H1 (cell line): ENCODE measurements around the gene ZNF518B. TPM values are rescaled to one million over a fixed set of nuclear protein-coding genes. Genes with fewer than 3 reads are reported as not detected.

ENCODE experiments used
- CTCF ChIA-PET: fragments of 300-600 bp; sonication (Branson Sonifier 250); formaldehyde crosslinking; loops from one replicate; lab custom pipeline; 2021; ENCODE audit not compliant: partially characterized antibody; lab: Charles Lee
- POLR2A ChIA-PET: fragments of 300-600 bp; sonication (Branson Sonifier 250); formaldehyde crosslinking; loops from one replicate; lab custom pipeline; 2021; ENCODE audit warnings: inconsistent platforms; ENCODE audit not compliant: partially characterized antibody; lab: Charles Lee
- DNase-seq, 2 experiments: peaks; one replicate each; pipeline versions ENCODE4 v3.0.0 to v3.0.0-alpha.2; 2010 to 2022; ENCODE audit warnings: low spot score in 2 of 2, low read depth in 1 of 2, mixed read lengths in 1 of 2
- FAIRE-seq: peaks from 2 replicates; lab custom pipeline; 2011; peaks lifted over from hg19 to GRCh38; lab: Jason Lieb, UNC
- H2AFZ ChIP-seq: 2 replicates; pipeline ENCODE4 v1.8.1; 2012; ENCODE audit warnings: low read length, inconsistent platforms
- H2AK5ac ChIP-seq: 2 replicates; pipeline ENCODE4 v1.6.1; 2013; ENCODE audit warnings: low read depth, low read length
- H2BK120ac ChIP-seq: replicated peaks from 2 replicates; pipeline ENCODE3; 2013; ENCODE audit warnings: low read depth, low read length, inconsistent platforms
- H2BK12ac ChIP-seq: 2 replicates; pipeline ENCODE4 v1.6.1; 2013; ENCODE audit warnings: low read depth, low read length
- H2BK15ac ChIP-seq: 2 replicates; pipeline ENCODE4 v1.6.1; 2013; ENCODE audit warnings: low read length
- H2BK20ac ChIP-seq: 2 replicates; pipeline ENCODE4 v1.6.1; 2013; ENCODE audit warnings: low read length
- H2BK5ac ChIP-seq: 2 replicates; pipeline ENCODE4 v1.6.1; 2013; ENCODE audit warnings: low read depth, low read length
- H3K14ac ChIP-seq: 2 replicates; pipeline ENCODE4 v1.6.1; 2013; ENCODE audit warnings: inconsistent platforms; ENCODE audit not compliant: insufficient read length
- H3K18ac ChIP-seq: 2 replicates; pipeline ENCODE4 v1.6.1; 2013; ENCODE audit warnings: low read length; ENCODE audit errors: extremely low read depth
- H3K23ac ChIP-seq: 2 replicates; pipeline ENCODE4 v1.6.1; 2013; ENCODE audit warnings: inconsistent platforms; ENCODE audit not compliant: insufficient read length
- H3K23me2 ChIP-seq: 2 replicates; pipeline ENCODE4 v1.6.1; 2013; ENCODE audit warnings: low read depth, low read length
- H3K27ac ChIP-seq: 2 replicates; pipeline ENCODE4 v1.6.1; 2011; ENCODE audit warnings: low read depth, low read length, inconsistent platforms
- H3K27me3 ChIP-seq, 4 experiments: replicated peaks in 1 of 4; 1 replicate in 1 of 4; 2 replicates in 3 of 4; pipeline versions ENCODE4 v1.6.1 to v1.8.1; 2011 to 2013; ENCODE audit warnings: low read length in 3 of 4, mild to moderate bottlenecking in 3 of 4, inconsistent platforms in 2 of 4, mixed read lengths in 2 of 4, moderate library complexity in 1 of 4; ENCODE audit not compliant: control insufficient read depth in 3 of 4, insufficient read depth in 3 of 4; ENCODE audit errors: extremely low read depth in 1 of 4
- H3K36me3 ChIP-seq, 4 experiments: 2 replicates each; pipeline versions ENCODE4 v1.6.1 to v1.8.1; 2011 to 2013; ENCODE audit warnings: mild to moderate bottlenecking in 4 of 4, low read length in 3 of 4, moderate library complexity in 2 of 4, control low read depth in 1 of 4, inconsistent platforms in 1 of 4; ENCODE audit not compliant: insufficient read depth in 4 of 4, control insufficient read depth in 2 of 4
- H3K4ac ChIP-seq: replicated peaks from 2 replicates; pipeline ENCODE3; 2013; ENCODE audit warnings: low read length, low read depth, mixed read lengths, inconsistent platforms; ENCODE audit not compliant: insufficient read length
- H3K4me1 ChIP-seq, 4 experiments: replicated peaks in 1 of 4; 1 replicate in 1 of 4; 2 replicates in 3 of 4; pipeline versions ENCODE4 v1.6.1 to v1.8.1; 2011 to 2013; ENCODE audit warnings: low read length in 3 of 4, inconsistent platforms in 2 of 4, mixed read lengths in 1 of 4; ENCODE audit not compliant: insufficient read depth in 4 of 4, control insufficient read depth in 3 of 4
- H3K4me2 ChIP-seq, 2 experiments: 2 replicates each; pipeline versions ENCODE4 v1.6.1 to v1.8.1; 2011 to 2013; ENCODE audit warnings: low read depth in 2 of 2, low read length in 2 of 2, control low read depth in 1 of 2, inconsistent platforms in 1 of 2, mild to moderate bottlenecking in 1 of 2; ENCODE audit not compliant: insufficient read depth in 1 of 2
- H3K4me3 ChIP-seq, 4 experiments: fragments of 200-600, 300-600 bp in 1 of 4; sonication (generic), shearing (Covaris generic), sonication (Bioruptor Twin) in 1 of 4; 2 replicates each; pipeline versions ENCODE4 v1.5.1 to v1.8.1; 2011 to 2016; ENCODE audit warnings: low read length in 4 of 4, low read depth in 3 of 4, control low read depth in 2 of 4, inconsistent platforms in 2 of 4, mild to moderate bottlenecking in 2 of 4, mixed read lengths in 1 of 4, moderate library complexity in 1 of 4; ENCODE audit not compliant: insufficient read depth in 2 of 4; ENCODE audit errors: extremely low read depth in 1 of 4
- H3K56ac ChIP-seq: replicated peaks from 2 replicates; pipeline ENCODE3; 2013; ENCODE audit warnings: low read depth, mild to moderate bottlenecking, mixed read lengths, low read length, inconsistent platforms; ENCODE audit not compliant: insufficient read length
- H3K79me1 ChIP-seq: 2 replicates; pipeline ENCODE4 v1.6.1; 2013; ENCODE audit warnings: low read depth, low read length, control low read depth
- H3K79me2 ChIP-seq, 2 experiments: 2 replicates each; pipeline versions ENCODE4 v1.6.1 to v1.8.1; 2012 to 2013; ENCODE audit warnings: low read length in 2 of 2, mild to moderate bottlenecking in 2 of 2, inconsistent platforms in 1 of 2; ENCODE audit not compliant: insufficient read depth in 2 of 2, control insufficient read depth in 1 of 2
- H3K9ac ChIP-seq, 4 experiments: replicated peaks in 1 of 4; 1 replicate in 1 of 4; 2 replicates in 3 of 4; pipeline versions ENCODE4 v1.6.1 to v1.8.1; 2011 to 2013; ENCODE audit warnings: low read depth in 3 of 4, low read length in 3 of 4, control low read depth in 2 of 4, mild to moderate bottlenecking in 2 of 4, moderate library complexity in 2 of 4, inconsistent platforms in 1 of 4; ENCODE audit errors: extremely low read depth in 1 of 4
- H3K9me3 ChIP-seq, 2 experiments: 2 replicates each; pipeline versions ENCODE4 v1.6.1 to v1.8.1; 2012 to 2013; ENCODE audit warnings: mild to moderate bottlenecking in 2 of 2, moderate library complexity in 2 of 2, control low read depth in 1 of 2, inconsistent platforms in 1 of 2, low read depth in 1 of 2, low read length in 1 of 2, mixed read lengths in 1 of 2; ENCODE audit not compliant: insufficient read depth in 2 of 2
- H4K20me1 ChIP-seq, 2 experiments: replicated peaks in 1 of 2; 2 replicates each; pipeline versions ENCODE3 to v1.8.1; 2011 to 2013; ENCODE audit warnings: inconsistent platforms in 2 of 2, low read length in 2 of 2, mild to moderate bottlenecking in 1 of 2; ENCODE audit not compliant: insufficient read depth in 2 of 2, control insufficient read depth in 1 of 2
- H4K5ac ChIP-seq: 2 replicates; pipeline ENCODE4 v1.6.1; 2013; ENCODE audit warnings: low read length, low read depth, mixed read lengths, inconsistent platforms; ENCODE audit not compliant: insufficient read length
- H4K8ac ChIP-seq: 2 replicates; pipeline ENCODE4 v1.8.0; 2013; ENCODE audit warnings: mild to moderate bottlenecking, moderate library complexity, low read length, inconsistent platforms; ENCODE audit not compliant: insufficient read depth; ENCODE audit errors: extremely low read depth
- H4K91ac ChIP-seq: replicated peaks from 2 replicates; pipeline ENCODE3; 2013; ENCODE audit warnings: low read length, mixed read lengths, inconsistent platforms; ENCODE audit not compliant: insufficient read length
- ATF3 ChIP-seq: IDR thresholded peaks from 2 replicates; pipeline ENCODE4 v1.6.1; 2011; ENCODE audit warnings: low read depth, mild to moderate bottlenecking, low read length; ENCODE audit not compliant: insufficient read depth
- BCL11A ChIP-seq, 2 experiments: IDR thresholded peaks; one replicate each; pipeline ENCODE4 v1.6.1; 2011; ENCODE audit warnings: low read depth in 2 of 2, low read length in 2 of 2, mild to moderate bottlenecking in 2 of 2
- BRCA1 ChIP-seq: IDR thresholded peaks from 2 replicates; pipeline ENCODE4 v1.6.1; 2012; ENCODE audit warnings: low read depth, low read length, improper control_type of control experiment
- CHD2 ChIP-seq: IDR thresholded peaks from 2 replicates; pipeline ENCODE4 v1.6.1; 2012; ENCODE audit warnings: low read length, improper control_type of control experiment
- GABPA ChIP-seq: IDR thresholded peaks from 2 replicates; pipeline ENCODE4 v1.6.1; 2011; ENCODE audit warnings: mild to moderate bottlenecking, low read length, moderate library complexity, borderline replicate concordance; ENCODE audit not compliant: insufficient read depth
- GTF2F1 ChIP-seq: IDR thresholded peaks from 2 replicates; pipeline ENCODE4 v1.6.1; 2012; ENCODE audit warnings: low read depth, low read length, improper control_type of control experiment, borderline replicate concordance
- HDAC6 ChIP-seq: IDR thresholded peaks from one replicate; pipeline ENCODE4 v1.7.1; 2012; ENCODE audit warnings: low read depth, mild to moderate bottlenecking, inconsistent platforms, low read length, moderate library complexity
- JUN ChIP-seq: IDR thresholded peaks from 2 replicates; pipeline ENCODE4 v1.6.1; 2011; ENCODE audit warnings: low read depth, mild to moderate bottlenecking, improper control_type of control experiment, low read length
- JUND ChIP-seq: IDR thresholded peaks from 2 replicates; pipeline ENCODE4 v1.6.1; 2011; ENCODE audit warnings: mild to moderate bottlenecking, improper control_type of control experiment, low read length
- PHF8 ChIP-seq: fragments of 200-600 bp; sonication (generic); conservative IDR thresholded peaks from 2 replicates; pipeline ENCODE4 v1.7.1; 2012; ENCODE audit warnings: low read depth, mild to moderate bottlenecking, inconsistent platforms, low read length, moderate library complexity
- SIRT6 ChIP-seq: IDR thresholded peaks from one replicate; pipeline ENCODE4 v1.7.1; 2012; ENCODE audit warnings: low read length, inconsistent platforms
- TAF1 ChIP-seq: IDR thresholded peaks from 2 replicates; pipeline ENCODE4 v1.6.1; 2011; ENCODE audit warnings: mild to moderate bottlenecking, low read depth, low read length
- TCF12 ChIP-seq: IDR thresholded peaks from 2 replicates; pipeline ENCODE4 v1.6.1; 2011; ENCODE audit warnings: low read depth, mild to moderate bottlenecking, low read length
- WGBS, 2 experiments: shearing (Covaris generic) in 1 of 2; methylation state at CpG; one replicate each; pipeline versions ENCODE4 v1.1.6 to v1.1.7; 2013 to 2015; ENCODE audit warnings: low lambda C conversion rate in 2 of 2, mixed read lengths in 2 of 2, inconsistent platforms in 1 of 2, low coverage in 1 of 2, missing lambda C conversion rate in 1 of 2; ENCODE audit not compliant: insufficient replicate concordance in 2 of 2, insufficient coverage in 1 of 2, insufficient read length in 1 of 2; ENCODE audit errors: extremely low coverage in 1 of 2, missing lambda C conversion rate in 1 of 2; 5-methylcytosine and 5-hydroxymethylcytosine counted together
- polyA plus RNA-seq, 7 experiments: library from polyadenylated mRNA; depleted of rRNA in 3 of 7; stranded (reverse) in 5 of 7; unstranded in 2 of 7; fragments of >200 nt in 5 of 7; fragments of 200-250 nt in 2 of 7; gene quantifications; 1 replicate in 5 of 7; 2 replicates in 1 of 7; 4 replicates in 1 of 7; pipeline versions ENCODE4 v1.2.1 to v1.2.3, GENCODE V29; 2011 to 2013; ENCODE audit warnings: missing spikeins in 2 of 7, mixed read lengths in 2 of 7
- total RNA-seq: library from RNA; stranded (reverse); fragmentation: NEBNext Ultra II Directional; extraction: Animal tissue kit (Norgen Biotek cat#: 25700); gene quantifications from 2 replicates; pipeline ENCODE4 v1.2.1, GENCODE V29; 2021

Gene ZNF518B
- total and polyA plus RNA-seq, 2 of the 8 experiments (the other 6 are each of a cell fraction or from before 2014, with no cell fraction given), result 2.9 to 9.0 TPM

GRCh38 chr4:10417740-10418139 lies 39.5 kb downstream of the ZNF518B start:
- H3K4ac ChIP-seq, result no peak overlapping the region
- no peak for FAIRE-seq
- ChIA-PET POLR2A (no interaction called here), CTCF (interaction anchor here (0.6 to 1.3 kb wide), 4 partner anchors 14 to 257 kb away, joined by 3 to 4 read pairs (median 3); no protein-coding TSS in a partner anchor)
- H3K4me1 ChIP-seq, result no peaks in the 10 kb centered on the region
- no peak overlapping the region for H3K27ac ChIP-seq
- H3K23me2 ChIP-seq, result no peaks in the 10 kb centered on the region
- H3K23ac ChIP-seq, result no peak overlapping the region
- H4K5ac ChIP-seq, result no peak overlapping the region
- H2BK120ac ChIP-seq, result no peak overlapping the region
- WGBS, 2 experiments, result 96% methylated on average over 6 of the region's 6 CpGs; no CpG with 5 or more reads in 1 of the 2 experiments
- no peaks in the 10 kb centered on the region for H3K79me2 ChIP-seq
- H3K9ac ChIP-seq, result no peak overlapping the region
- H3K56ac ChIP-seq, result no peak overlapping the region
- no peaks in the 10 kb centered on the region for H3K79me1 ChIP-seq
- no peak overlapping the region for H2BK15ac ChIP-seq
- no peaks in the 10 kb centered on the region for H3K36me3 ChIP-seq
- H2BK5ac ChIP-seq, result no peak overlapping the region
- H3K4me3 ChIP-seq, result no peak overlapping the region
- H2AK5ac ChIP-seq, result no peak overlapping the region
- H3K18ac ChIP-seq, result no peak overlapping the region
- no peak overlapping the region for H4K91ac ChIP-seq
- H3K4me2 ChIP-seq, result no peak overlapping the region
- no peak for DNase-seq
- H2BK20ac ChIP-seq, result no peak overlapping the region
- H4K20me1 ChIP-seq, result peaks cover 0 to under 1% of the 10 kb centered on the region in 2 experiments
- H3K9me3 ChIP-seq, result no peaks in the 10 kb centered on the region
- H4K8ac ChIP-seq, result no peak overlapping the region
- no peaks in the 10 kb centered on the region for H3K27me3 ChIP-seq
- H2BK12ac ChIP-seq, result no peak overlapping the region
- no peak overlapping the region for H2AFZ ChIP-seq
- no peak overlapping the region for H3K14ac ChIP-seq
- TF ChIP-seq JUN (no peak), GABPA (no peak), GTF2F1 (no peak), BCL11A (IDR thresholded peaks at IDR 0.05; ENCODE audit: low read depth in 2 of 2, low read length in 2 of 2) (no peak), CHD2 (no peak), HDAC6 (no peak), TCF12 (no peak), BRCA1 (no peak), TAF1 (no peak), JUND (no peak), ATF3 (no peak), PHF8 (no peak), SIRT6 (no peak)
